Progenitor cell of endocrine pancreas (in vitro differentiated cells): Measurements from ENCODE around the gene PSPH. TPM values are rescaled to one million over a fixed set of nuclear protein-coding genes. Genes with fewer than 3 reads are reported as not detected.
"Not testable (repeated sequence)": the region's sequence is repeated elsewhere in the genome, so short reads cannot be mapped to it uniquely, and the experiment has no call there.

Source experiments
- DNase-seq: peaks from one replicate; pipeline ENCODE4 v3.0.0; 2021; ENCODE audit warnings: low spot score; ENCODE audit not compliant: unreplicated experiment
- H3K27ac Mint-ChIP-seq: 2 replicates; pipeline ENCODE4 v1.8.0; 2021; ENCODE audit warnings: mild to moderate bottlenecking, moderate library complexity, mixed read lengths
- H3K27me3 Mint-ChIP-seq: 2 replicates; pipeline ENCODE4 v1.8.0; 2021; ENCODE audit warnings: mixed read lengths
- H3K36me3 Mint-ChIP-seq: 2 replicates; pipeline ENCODE4 v1.8.0; 2022; ENCODE audit warnings: mixed read lengths; ENCODE audit not compliant: insufficient read depth
- H3K4me1 Mint-ChIP-seq: 2 replicates; pipeline ENCODE4 v1.8.0; 2021; ENCODE audit warnings: low read depth, mixed read lengths
- H3K4me3 Mint-ChIP-seq: 2 replicates; pipeline ENCODE4 v1.8.0; 2021; ENCODE audit warnings: low read depth, mild to moderate bottlenecking, moderate library complexity, mixed read lengths
- H3K9me3 Mint-ChIP-seq: 2 replicates; pipeline ENCODE4 v1.8.0; 2021; ENCODE audit warnings: low read depth, mixed read lengths
- long read RNA-seq: library from polyadenylated mRNA; unstranded; transcript quantifications from one replicate; pipeline ENCODE4 v2.0.0, GENCODE V29; 2020
- total RNA-seq: library from RNA; stranded (reverse); gene quantifications from 2 replicates; pipeline ENCODE4 v1.2.1, GENCODE V29; 2021
- TF ChIP-seq, protein P1 (sequence below): fragments of 200-600 bp; sonication (generic); IDR thresholded peaks from one replicate; pipeline ENCODE4 v1.5.0; 2021; ENCODE audit warnings: antibody characterized with exemption, mild to moderate bottlenecking; ENCODE audit not compliant: unreplicated experiment

PSPH gene
- 36.6 and 39.8 TPM in 2 replicates for total RNA-seq
- long read RNA-seq, transcript PSPH-201 (8 exons, 2,131 nt) = minor isoform, 10 of 164 reads
- long read RNA-seq, transcript PSPH-202 (8 exons, 2,178 nt) = major isoform, 22 of 164 reads
- long read RNA-seq, partial matches to known transcripts = 103 of 164 reads
- long read RNA-seq, other reads (novel, unspliced or antisense) = 29 of 164 reads

DNA sequence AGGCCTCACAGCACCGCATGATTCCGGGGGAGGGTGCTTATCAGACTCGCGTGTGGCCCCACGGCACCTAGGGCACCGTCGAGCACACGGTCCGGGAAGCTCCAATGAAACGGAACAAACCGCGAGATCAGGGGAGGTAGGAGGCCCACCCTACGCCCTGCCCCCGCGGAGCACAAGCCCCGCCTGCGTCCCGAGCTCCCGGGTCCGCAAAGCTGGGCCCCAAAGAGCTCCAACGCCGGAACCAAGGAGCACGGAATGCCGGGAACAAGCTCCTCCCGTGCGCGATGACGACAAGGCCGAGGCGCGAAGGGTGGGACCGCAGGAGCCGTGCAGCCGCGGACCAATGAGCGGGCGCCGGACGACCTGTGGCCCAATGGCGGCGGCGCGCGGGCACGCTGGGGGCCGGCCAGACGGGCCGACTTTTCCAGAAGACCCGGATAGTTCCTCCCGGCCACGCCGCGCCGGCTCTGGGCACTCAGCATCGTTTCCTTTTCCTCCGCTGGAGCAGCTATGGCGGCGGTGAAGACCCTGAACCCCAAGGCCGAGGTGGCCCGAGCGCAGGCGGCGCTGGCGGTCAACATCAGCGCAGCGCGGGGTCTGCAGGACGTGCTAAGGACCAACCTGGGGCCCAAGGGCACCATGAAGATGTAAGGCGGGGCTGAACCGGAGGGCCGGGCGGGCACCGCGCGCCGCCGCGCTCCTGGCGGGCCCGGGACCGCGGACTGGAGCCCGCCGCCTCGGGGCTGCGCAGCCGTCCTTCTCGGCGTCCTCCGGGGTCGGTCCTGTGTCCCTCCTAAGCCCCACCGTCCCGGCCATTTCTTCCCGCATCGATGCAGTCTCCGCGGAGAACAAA is at the start of gene PSPH, which contains the start of gene CCT6A:
Gene PSPH (minus strand): TSS at position 106 of the 853 bp plus-strand sequence. CDS start 30,232 bp downstream, outside the sequence.
Gene CCT6A (plus strand): TSS at position 427 of the 853 bp plus-strand sequence. CDS start 84 bp downstream, at position 511.
- H3K4me1 Mint-ChIP-seq = peaks cover 22% of the 10 kb centered on the region
- peaks cover 13% of the 10 kb centered on the region for H3K36me3 Mint-ChIP-seq
- H3K4me3 Mint-ChIP-seq = peak within 1 kb of the TSS; percentile 95
- peak within 1 kb of the TSS; percentile 99 for H3K27ac Mint-ChIP-seq
- H3K9me3 Mint-ChIP-seq = no peaks in the 10 kb centered on the region
- peak; percentile 93 for DNase-seq
- TF ChIP-seq, protein P1, sequence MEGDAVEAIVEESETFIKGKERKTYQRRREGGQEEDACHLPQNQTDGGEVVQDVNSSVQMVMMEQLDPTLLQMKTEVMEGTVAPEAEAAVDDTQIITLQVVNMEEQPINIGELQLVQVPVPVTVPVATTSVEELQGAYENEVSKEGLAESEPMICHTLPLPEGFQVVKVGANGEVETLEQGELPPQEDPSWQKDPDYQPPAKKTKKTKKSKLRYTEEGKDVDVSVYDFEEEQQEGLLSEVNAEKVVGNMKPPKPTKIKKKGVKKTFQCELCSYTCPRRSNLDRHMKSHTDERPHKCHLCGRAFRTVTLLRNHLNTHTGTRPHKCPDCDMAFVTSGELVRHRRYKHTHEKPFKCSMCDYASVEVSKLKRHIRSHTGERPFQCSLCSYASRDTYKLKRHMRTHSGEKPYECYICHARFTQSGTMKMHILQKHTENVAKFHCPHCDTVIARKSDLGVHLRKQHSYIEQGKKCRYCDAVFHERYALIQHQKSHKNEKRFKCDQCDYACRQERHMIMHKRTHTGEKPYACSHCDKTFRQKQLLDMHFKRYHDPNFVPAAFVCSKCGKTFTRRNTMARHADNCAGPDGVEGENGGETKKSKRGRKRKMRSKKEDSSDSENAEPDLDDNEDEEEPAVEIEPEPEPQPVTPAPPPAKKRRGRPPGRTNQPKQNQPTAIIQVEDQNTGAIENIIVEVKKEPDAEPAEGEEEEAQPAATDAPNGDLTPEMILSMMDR = no peak
- H3K27me3 Mint-ChIP-seq = no peaks in the 10 kb centered on the region

DNA sequence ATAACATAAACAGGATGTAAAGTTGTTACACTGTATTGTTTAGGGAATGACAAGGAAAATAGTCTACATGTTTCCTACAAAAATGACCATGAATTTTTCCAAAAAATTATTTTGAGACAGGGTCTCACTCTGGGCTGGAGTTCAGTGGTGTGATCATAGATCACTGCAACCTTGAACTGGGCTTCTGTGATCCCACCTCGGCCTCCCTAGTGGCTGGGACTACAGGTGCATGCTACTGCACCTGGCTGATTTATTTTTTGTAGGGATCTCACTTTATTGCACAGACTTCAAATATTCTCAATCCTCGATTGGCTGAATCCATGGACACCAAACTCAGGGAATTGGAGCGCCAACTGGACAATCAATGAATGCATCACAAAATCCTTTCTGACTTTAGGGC is 48.4 kb upstream of the PSPH start:
- H3K4me1 Mint-ChIP-seq = no peaks in the 10 kb centered on the region
- H3K9me3 Mint-ChIP-seq = peaks cover 3% of the 10 kb centered on the region
- DNase-seq = no peak

DNA sequence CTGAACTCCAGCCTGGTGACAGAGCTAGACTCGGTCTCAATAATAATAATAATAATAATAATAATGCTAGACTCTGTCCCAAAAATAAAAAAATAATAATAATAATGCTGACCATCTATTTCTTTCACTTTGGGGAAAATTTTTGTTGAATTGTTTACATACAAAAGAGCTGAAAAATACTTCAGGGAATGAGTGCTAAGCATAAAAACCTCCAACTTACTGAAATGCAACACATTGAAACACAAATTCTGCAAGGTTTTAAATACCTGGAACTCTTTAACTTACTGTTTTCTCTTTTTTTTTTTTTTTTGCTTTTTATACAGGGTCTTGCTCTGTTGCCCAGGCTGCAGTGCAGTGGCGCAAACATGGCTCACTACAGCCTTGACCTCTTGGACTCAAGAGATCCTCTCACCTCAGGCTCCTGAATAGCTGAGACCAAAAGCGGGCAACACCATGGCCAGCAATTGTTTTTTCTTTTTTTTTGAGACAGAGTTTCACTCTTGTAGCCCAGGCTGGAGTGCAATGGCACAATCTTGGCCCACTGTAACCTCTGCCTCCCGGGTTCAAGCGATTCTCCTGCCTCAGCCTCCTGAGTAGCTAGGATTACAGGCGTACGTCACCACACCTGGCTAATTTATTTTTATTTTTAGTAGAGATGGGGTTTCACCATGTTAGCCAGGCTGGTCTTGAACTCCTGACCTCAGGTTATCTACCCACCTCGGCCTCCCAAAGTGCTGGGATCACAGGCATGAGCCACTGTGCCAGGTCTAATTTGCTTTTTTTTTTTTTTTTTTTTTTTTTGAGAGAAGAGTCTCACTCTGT is 47.2 kb upstream of the PSPH start:
- DNase-seq, H3K9me3 Mint-ChIP-seq: not testable (repeated sequence)

More for the DNA sequence above, 48.4 kb upstream of the PSPH start:
- Mint-ChIP-seq H3K4me3 (no peak overlapping the region), H3K36me3 (peaks cover 9% of the 10 kb centered on the region), H3K27ac (no peak overlapping the region), H3K27me3 (no peaks in the 10 kb centered on the region)
- TF ChIP-seq, protein P1 = no peak

DNA sequence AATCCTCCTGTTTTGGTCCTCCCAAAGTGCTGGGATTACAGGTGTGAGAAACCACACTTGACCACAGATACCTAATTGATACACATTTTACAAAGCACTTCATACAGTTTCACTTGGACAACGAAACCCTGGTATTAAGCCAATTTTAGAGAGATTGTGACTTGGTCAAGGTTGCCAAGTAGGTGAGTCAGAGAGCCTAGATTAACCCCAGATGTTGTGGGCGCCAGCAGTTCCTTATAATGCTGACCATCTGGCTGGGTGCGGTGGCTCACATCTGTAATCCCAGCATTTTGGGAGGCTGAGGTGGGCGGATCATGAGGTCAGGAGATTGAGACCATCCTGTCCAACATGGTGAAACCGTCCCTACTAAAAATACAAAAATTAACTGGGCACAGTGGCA is 46.5 kb upstream of the PSPH start:
- Mint-ChIP-seq H3K36me3 (peaks cover 7% of the 10 kb centered on the region), H3K9me3 (peaks cover 3% of the 10 kb centered on the region), H3K4me1 (no peaks in the 10 kb centered on the region), H3K27ac (no peak overlapping the region), H3K4me3 (no peak overlapping the region), H3K27me3 (no peaks in the 10 kb centered on the region)
- TF ChIP-seq, protein P1 = no peak
- DNase-seq = no peak

More for the DNA sequence above, 47.2 kb upstream of the PSPH start:
- H3K4me3 Mint-ChIP-seq, H3K27ac Mint-ChIP-seq, H3K36me3 Mint-ChIP-seq, H3K4me1 Mint-ChIP-seq, H3K27me3 Mint-ChIP-seq: not testable (repeated sequence)

DNA sequence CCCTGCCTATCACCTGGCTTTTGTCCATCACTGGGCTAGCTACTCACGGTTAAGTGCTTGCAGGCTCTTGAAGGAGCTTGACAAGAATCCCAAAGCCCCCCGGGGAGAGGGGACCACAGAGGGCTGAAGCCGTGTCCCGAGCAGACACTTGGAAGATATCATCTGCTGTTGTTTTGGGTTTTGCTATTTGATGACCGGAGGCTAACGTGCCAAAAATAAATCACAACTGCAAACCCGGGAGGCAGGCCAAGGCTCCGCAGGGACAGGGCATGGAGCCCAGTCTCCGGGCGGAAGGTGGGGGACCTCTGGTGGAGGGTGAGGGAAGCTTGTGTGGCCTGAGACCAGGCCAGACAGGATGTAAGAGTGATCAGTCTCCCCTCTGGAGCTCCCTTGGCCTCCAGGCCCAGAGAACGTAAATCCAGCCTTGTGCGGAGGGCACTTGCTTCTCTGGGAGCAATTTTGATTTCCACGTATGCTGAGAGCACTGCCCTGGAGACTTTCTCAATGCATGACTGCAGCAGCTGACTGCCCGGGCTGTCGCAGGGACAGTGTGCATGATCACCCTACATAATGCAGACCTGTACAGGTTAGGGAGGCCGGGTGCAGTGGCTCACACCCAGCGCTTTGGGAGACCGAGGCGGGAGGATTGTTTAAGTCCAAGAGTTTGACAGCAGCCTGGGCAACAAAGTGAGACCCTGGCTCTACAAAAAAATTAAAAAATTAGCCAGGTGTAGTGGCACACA is 41.7 kb upstream of the PSPH start, which contains the start of gene PHKG1:
Gene PHKG1 (minus strand): TSS at position 164 of the 743 bp plus-strand sequence. CDS start 4,011 bp downstream, outside the sequence.
- TF ChIP-seq, protein P1 = peak; percentile 20
- Mint-ChIP-seq H3K9me3 (no peaks in the 10 kb centered on the region), H3K36me3 (peaks cover 3% of the 10 kb centered on the region), H3K4me1 (no peaks in the 10 kb centered on the region), H3K27me3 (no peaks in the 10 kb centered on the region), H3K27ac (no peak within 1 kb of the TSS), H3K4me3 (no peak within 1 kb of the TSS)
- no peak for DNase-seq

DNA sequence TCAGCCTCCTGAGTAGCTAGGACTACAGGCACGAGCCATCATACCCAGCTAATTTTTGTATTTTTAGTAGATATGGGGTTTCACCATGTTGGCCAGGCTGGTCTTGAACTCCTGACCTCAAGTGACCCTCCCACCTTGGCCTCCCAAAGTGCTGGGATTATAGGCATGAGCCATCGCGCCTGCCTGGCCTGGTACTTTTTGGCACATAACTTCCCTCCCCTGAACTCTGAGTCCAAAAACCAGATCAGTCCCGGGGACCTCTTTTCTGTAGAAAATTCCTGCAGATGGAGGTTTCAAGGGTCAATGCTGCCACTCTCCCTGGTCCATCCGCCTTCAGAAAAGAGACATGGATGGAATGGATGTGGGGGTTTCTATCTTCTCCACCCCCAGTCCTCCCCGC is 41.1 kb upstream of the PSPH start:
- H3K4me1 Mint-ChIP-seq, H3K4me3 Mint-ChIP-seq, H3K9me3 Mint-ChIP-seq, H3K27ac Mint-ChIP-seq, H3K36me3 Mint-ChIP-seq, H3K27me3 Mint-ChIP-seq, DNase-seq: not testable (repeated sequence)
